HG03097 (cell line): Measurements from ENCODE around the gene BRI3.
"Not testable (repeated sequence)": the region's sequence is repeated elsewhere in the genome, so short reads cannot be mapped to it uniquely, and the experiment has no call there.

Experiments
- ATAC-seq: cut with Tn5 transposase; IDR thresholded peaks from one replicate; pipeline ENCODE4 v1.9.1; 2021; ENCODE audit not compliant: unreplicated experiment, low FRiP score

Gene BRI3

GRCh38 chr7:98303906-98304305 lies 22.4 kb downstream of the BRI3 start:
- ATAC-seq = no peak

GRCh38 chr7:98305951-98306535 lies 24.6 kb downstream of the BRI3 start:
- ATAC-seq = no peak

- ATAC-seq = no peak
Measured at GRCh38 chr7:98307971-98308466, 26.5 kb downstream of the BRI3 start.

- ATAC-seq = no peak
Measured at GRCh38 chr7:98309566-98309965, 28.1 kb downstream of the BRI3 start.

- ATAC-seq = no peak
Measured at GRCh38 chr7:98312201-98312600, 30.7 kb downstream of the BRI3 start.

GRCh38 chr7:98314469-98314868 lies 33.0 kb downstream of the BRI3 start:
- ATAC-seq = no peak

- no peak for ATAC-seq
Measured at GRCh38 chr7:98315318-98315993, 34.0 kb downstream of the BRI3 start.

- ATAC-seq = not testable (repeated sequence)
Measured at GRCh38 chr7:98315994-98316527, 34.6 kb downstream of the BRI3 start.

GRCh38 chr7:98317366-98318040 lies 36.0 kb downstream of the BRI3 start:
- no peak for ATAC-seq

GRCh38 chr7:98319176-98319575 lies 37.7 kb downstream of the BRI3 start:
- ATAC-seq = no peak

GRCh38 chr7:98321301-98321700 lies 39.8 kb downstream of the BRI3 start:
- ATAC-seq = no peak

GRCh38 chr7:98322331-98323270 lies 41.1 kb downstream of the BRI3 start:
- ATAC-seq = no peak

- ATAC-seq = no peak
Measured at GRCh38 chr7:98323597-98324322, 42.3 kb downstream of the BRI3 start.

GRCh38 chr7:98324782-98325181 lies 43.3 kb downstream of the BRI3 start:
- ATAC-seq = no peak

- no peak for ATAC-seq
Measured at GRCh38 chr7:98329100-98329790, 47.8 kb downstream of the BRI3 start.

- ATAC-seq = no peak
Measured at GRCh38 chr7:98329791-98330373, 48.4 kb downstream of the BRI3 start.

- ATAC-seq = no peak
Measured at GRCh38 chr7:98330926-98331529, 49.5 kb downstream of the BRI3 start.

- ATAC-seq = no peak
Measured at GRCh38 chr7:98334081-98334480, 52.6 kb downstream of the BRI3 start.
